GM12865 (cell line): ENCODE measurements around the gene AANAT.
A peak's percentile ranks its signal among the peaks of the same experiment; 100 is the strongest.

Experiments used
- DNase-seq: peaks from one replicate; pipeline ENCODE4 v3.0.0; 2010; ENCODE audit warnings: low read depth
- H3K4me3 ChIP-seq: 2 replicates; pipeline ENCODE4 v1.5.1; 2011; ENCODE audit warnings: mild to moderate bottlenecking, low read depth, low read length, control low read depth
- CTCF ChIP-seq: IDR thresholded peaks from 2 replicates; pipeline ENCODE4 v1.5.1; 2011; ENCODE audit warnings: low read length, control low read depth, low read depth, inconsistent platforms; ENCODE audit not compliant: insufficient read depth; ENCODE audit errors: missing control alignments

The AANAT gene

GRCh38 chr17:76473541-76473985 is 6.2 kb downstream of the AANAT start:
- no peak overlapping the region for H3K4me3 ChIP-seq
- peak; percentile 29 for TF ChIP-seq CTCF
- peak; percentile 39 for DNase-seq

DNA sequence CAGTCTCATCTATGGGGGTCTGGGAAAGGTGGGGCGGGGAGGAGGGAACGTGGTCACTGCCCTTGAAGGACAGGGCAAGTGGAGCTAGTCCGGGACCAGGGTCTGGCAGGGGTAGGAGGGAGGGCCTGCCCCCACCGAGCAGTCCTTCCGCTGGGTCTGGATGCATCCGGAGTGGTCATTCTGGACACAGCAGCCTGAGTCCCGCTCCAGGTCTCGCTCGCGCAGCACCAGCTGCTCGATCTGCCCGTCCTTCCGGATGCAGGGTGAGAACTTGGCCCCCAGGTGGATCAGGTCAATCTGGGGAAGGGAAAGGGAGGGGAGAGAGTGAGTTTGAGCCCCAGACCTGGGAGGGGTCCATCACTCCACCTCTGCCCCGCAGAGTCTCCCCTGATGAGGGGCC is 6.8 kb downstream of the AANAT start:
- H3K4me3 ChIP-seq: no peak overlapping the region
- no peak for TF ChIP-seq CTCF
- no peak for DNase-seq

- DNase-seq: no peak
- H3K4me3 ChIP-seq: no peak overlapping the region
Observed at GRCh38 chr17:76474894-76475293, 7.5 kb downstream of the AANAT start.

DNA sequence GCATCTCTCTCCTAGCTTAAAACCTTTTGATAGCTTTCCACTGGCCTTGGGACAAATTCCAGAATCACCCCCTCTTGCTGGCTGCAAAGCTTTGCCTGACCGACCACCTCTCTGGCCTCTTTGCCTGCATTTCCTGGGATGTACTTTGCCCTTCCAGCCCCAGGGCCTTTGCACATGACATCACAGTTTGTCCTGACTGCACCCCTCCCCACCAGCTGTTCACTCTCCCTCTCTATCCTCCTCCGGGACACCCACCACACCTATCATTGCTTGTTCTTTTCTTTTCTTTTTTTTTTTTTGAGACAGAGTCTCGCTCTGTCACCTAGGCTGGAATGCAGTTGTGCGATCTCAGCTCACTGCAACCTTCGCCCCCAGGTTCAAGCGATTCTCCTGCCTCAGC is 7.9 kb downstream of the AANAT start:
- TF ChIP-seq CTCF: no peak
- no peak for DNase-seq
- no peak overlapping the region for H3K4me3 ChIP-seq

More at GRCh38 chr17:76474894-76475293, 7.5 kb downstream of the AANAT start:
- TF ChIP-seq CTCF: no peak

DNA sequence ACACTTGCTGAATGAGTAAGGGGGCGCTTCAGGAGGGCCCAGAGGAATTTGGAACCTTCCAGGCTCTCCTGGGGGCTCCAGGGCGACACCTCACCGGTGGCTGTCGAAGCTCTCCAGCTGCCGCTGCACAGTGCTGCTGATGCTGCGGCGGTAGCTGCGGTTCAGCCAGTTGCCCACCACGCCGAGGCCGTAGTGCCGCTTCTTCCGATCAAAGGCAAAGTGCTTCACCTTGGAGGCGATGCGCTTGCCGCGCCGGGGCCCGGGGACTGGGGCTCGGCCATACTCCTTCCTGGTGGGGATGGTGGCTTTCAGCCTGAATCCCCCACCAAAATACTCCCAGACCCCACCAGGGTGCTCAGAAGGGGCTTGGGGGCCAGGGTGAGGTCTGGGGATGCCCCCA is 9.3 kb downstream of the AANAT start:
- no peak for TF ChIP-seq CTCF
- no peak for DNase-seq
- no peak overlapping the region for H3K4me3 ChIP-seq

GRCh38 chr17:76477576-76477975 is 10.2 kb downstream of the AANAT start:
- no peak overlapping the region for H3K4me3 ChIP-seq
- no peak for TF ChIP-seq CTCF
- DNase-seq: no peak

GRCh38 chr17:76478097-76478496 is 10.7 kb downstream of the AANAT start:
- no peak overlapping the region for H3K4me3 ChIP-seq
- DNase-seq: no peak
- TF ChIP-seq CTCF: no peak
